ENCODE results near the gene ARHGEF17.

- no peak for TF ChIP-seq USF2 (IDR thresholded peaks at IDR 0.05)
- TF ChIP-seq EP300 (IDR thresholded peaks at IDR 0.05) = no peak
- no peak for TF ChIP-seq POLR2A (IDR thresholded peaks at IDR 0.05; ENCODE audit: low read length)
- no peak for TF ChIP-seq CHD4 (IDR thresholded peaks at IDR 0.05; ENCODE audit: borderline replicate concordance)
- TF ChIP-seq CBX2 (IDR thresholded peaks at IDR 0.05; ENCODE audit: borderline replicate concordance, low read depth) = no peak
- TF ChIP-seq PBX3 (IDR thresholded peaks at IDR 0.05) = no peak
- TF ChIP-seq RAD21 (conservative IDR thresholded peaks at IDR 0.05 in 1 of 2, IDR thresholded peaks at IDR 0.05 in 1 of 2) = no peak
- TF ChIP-seq CTCF (IDR thresholded peaks at IDR 0.05) = no peak
- TF ChIP-seq NR3C1 (IDR thresholded peaks at IDR 0.05) = no peak
- no peak for TF ChIP-seq CHD2 (IDR thresholded peaks at IDR 0.05; ENCODE audit: low read length, partially characterized antibody)
- TF ChIP-seq KDM1A (IDR thresholded peaks at IDR 0.05; ENCODE audit: low read depth) = no peak
- no peak for TF ChIP-seq SMC3 (IDR thresholded peaks at IDR 0.05)
- no peak for TF ChIP-seq MAX (IDR thresholded peaks at IDR 0.05)
- TF ChIP-seq MAFK (IDR thresholded peaks at IDR 0.05; ENCODE audit: partially characterized antibody) = no peak
These were observed 41.4 kb upstream of the ARHGEF17 start for GRCh38 chr11:73266646-73267020.

All from A549 (cell line).